ENCODE measurements around the gene C21orf58.

Gene C21orf58

GRCh38 chr21:46254208-46254975, 69.3 kb downstream of the C21orf58 start:
- DNase-seq (ENCODE audit: low read depth, low spot score), result no peak
- H3K4me1 ChIP-seq (ENCODE audit: insufficient read depth, insufficient read length), result no peaks in the 10 kb centered on the region
- no peak for TF ChIP-seq SUZ12 (IDR thresholded peaks at IDR 0.05; ENCODE audit: extremely low read depth, insufficient read depth, insufficient read length)
- no peak for TF ChIP-seq YY1 (IDR thresholded peaks at IDR 0.05; ENCODE audit: insufficient read depth, insufficient read length)
- TF ChIP-seq ZNF274 (IDR thresholded peaks at IDR 0.05; ENCODE audit: low read depth, low read length), result no peak
- H3K9me3 ChIP-seq (ENCODE audit: insufficient read depth, low read length), result no peaks in the 10 kb centered on the region
- no peaks in the 10 kb centered on the region for H3K27me3 ChIP-seq (ENCODE audit: insufficient read depth, insufficient read length)
- peaks cover 97% of the 10 kb centered on the region for H3K36me3 ChIP-seq (ENCODE audit: insufficient read depth, insufficient read length, low read length)
- no peak overlapping the region for H3K4me3 ChIP-seq (ENCODE audit: insufficient read length, low read depth)
- no peak overlapping the region for H3K9ac ChIP-seq (ENCODE audit: insufficient read length, low read depth)

- Histone ChIP-seq H3K4me3 (ENCODE audit: insufficient read length, low read depth) (no peak overlapping the region), H3K9ac (ENCODE audit: insufficient read length, low read depth) (no peak overlapping the region), H3K9me3 (ENCODE audit: insufficient read depth, low read length) (no peaks in the 10 kb centered on the region), H3K36me3 (ENCODE audit: insufficient read depth, insufficient read length, low read length) (peaks cover 98% of the 10 kb centered on the region), H3K4me1 (ENCODE audit: insufficient read depth, insufficient read length) (no peaks in the 10 kb centered on the region), H3K27me3 (ENCODE audit: insufficient read depth, insufficient read length) (no peaks in the 10 kb centered on the region)
- TF ChIP-seq ZNF274 (IDR thresholded peaks at IDR 0.05; ENCODE audit: low read depth, low read length) (no peak), SUZ12 (IDR thresholded peaks at IDR 0.05; ENCODE audit: extremely low read depth, insufficient read depth, insufficient read length) (no peak), YY1 (IDR thresholded peaks at IDR 0.05; ENCODE audit: insufficient read depth, insufficient read length) (no peak)
- DNase-seq (ENCODE audit: low read depth, low spot score), result no peak
These were observed 70.0 kb downstream of the C21orf58 start for GRCh38 chr21:46253610-46254124.

GRCh38 chr21:46252840-46253239, 70.8 kb downstream of the C21orf58 start:
- Histone ChIP-seq H3K36me3 (ENCODE audit: insufficient read depth, insufficient read length, low read length) (peaks cover 97% of the 10 kb centered on the region), H3K9me3 (ENCODE audit: insufficient read depth, low read length) (no peaks in the 10 kb centered on the region), H3K4me3 (ENCODE audit: insufficient read length, low read depth) (no peak overlapping the region), H3K4me1 (ENCODE audit: insufficient read depth, insufficient read length) (no peaks in the 10 kb centered on the region), H3K9ac (ENCODE audit: insufficient read length, low read depth) (no peak overlapping the region), H3K27me3 (ENCODE audit: insufficient read depth, insufficient read length) (no peaks in the 10 kb centered on the region)
- TF ChIP-seq SUZ12 (IDR thresholded peaks at IDR 0.05; ENCODE audit: extremely low read depth, insufficient read depth, insufficient read length), result no peak
- no peak for TF ChIP-seq YY1 (IDR thresholded peaks at IDR 0.05; ENCODE audit: insufficient read depth, insufficient read length)
- TF ChIP-seq ZNF274 (IDR thresholded peaks at IDR 0.05; ENCODE audit: low read depth, low read length), result no peak
- no peak for DNase-seq (ENCODE audit: low read depth, low spot score)
